ENCODE data around the gene TGM2.

- TF ChIP-seq POLR2A (IDR thresholded peaks at IDR 0.05) = no peak
- TF ChIP-seq CTCF (IDR thresholded peaks at IDR 0.05) = no peak
Observed at GRCh38 chr20:38158701-38159351, 6.2 kb downstream of the TGM2 start.
